Thyroid gland (tissue), 4 donors: Measurements from ENCODE around the gene PPP3R2. TPM values are rescaled to one million over a fixed set of nuclear protein-coding genes. Genes with fewer than 3 reads are reported as not detected.

ENCODE experiments used
- DNase-seq, 2 donors: peaks; one replicate each; pipeline ENCODE4 v3.0.0-alpha.2; 2019
- H3K27ac ChIP-seq, 3 donors: fragments of 200-600 bp; sonication (generic); 1 replicate in 2 of 3; 2 replicates in 1 of 3; pipeline ENCODE4 v1.5.1; 2016 to 2019; ENCODE audit warnings: mild to moderate bottlenecking in 1 of 3, moderate library complexity in 1 of 3
- H3K27me3 ChIP-seq: fragments of 200-600 bp; sonication (generic); one replicate; pipeline ENCODE4 v1.5.1; 2019
- H3K36me3 ChIP-seq, 2 donors: fragments of 200-600 bp; sonication (generic); one replicate each; pipeline ENCODE4 v1.5.1; 2016 to 2019
- H3K4me1 ChIP-seq, 2 donors: fragments of 200-600 bp; sonication (generic); one replicate each; pipeline ENCODE4 v1.5.1; 2017 to 2019
- H3K4me3 ChIP-seq, 3 donors: fragments of 200-600 bp; sonication (generic); replicated peaks in 1 of 3; 1 replicate in 2 of 3; 2 replicates in 1 of 3; pipeline ENCODE4 v1.5.1; 2016; ENCODE audit warnings: mild to moderate bottlenecking in 1 of 3
- H3K9me3 ChIP-seq: fragments of 200-600 bp; sonication (generic); one replicate; pipeline ENCODE4 v1.5.1; 2017
- POLR2A ChIP-seq, 2 donors: fragments of 450-650 bp; IDR thresholded peaks; one replicate each; pipeline ENCODE4 v1.6.1; 2017; ENCODE audit warnings: antibody characterized with exemption in 2 of 2, mild to moderate bottlenecking in 2 of 2, moderate library complexity in 1 of 2
- WGBS, 2 donors: methylation state at CpG; one replicate each; pipeline ENCODE4 v1.1.5; 2017; 5-methylcytosine and 5-hydroxymethylcytosine counted together
- intact Hi-C: fragments of 100-400 bp; cut with DNase I; formaldehyde crosslinking; loops from one replicate; pipeline ENCODE4 v1.15.1; 2023
- total RNA-seq, 4 donors: library from RNA; depleted of rRNA; stranded (reverse); fragments of >200 nt; gene quantifications; one replicate each; pipeline ENCODE4 v1.2.3, GENCODE V29; 2016
- TF ChIP-seq, protein P1 (sequence below), 6 experiments: fragments of 200-600 bp in 3 of 6; fragments of 450-650 bp in 3 of 6; sonication (generic) in 3 of 6; IDR thresholded peaks; one replicate each; pipeline ENCODE4 v1.5.1; 2016 to 2019; ENCODE audit warnings: antibody characterized with exemption in 6 of 6, mild to moderate bottlenecking in 2 of 6, inconsistent platforms in 1 of 6, moderate library complexity in 1 of 6

Gene PPP3R2, protein sequence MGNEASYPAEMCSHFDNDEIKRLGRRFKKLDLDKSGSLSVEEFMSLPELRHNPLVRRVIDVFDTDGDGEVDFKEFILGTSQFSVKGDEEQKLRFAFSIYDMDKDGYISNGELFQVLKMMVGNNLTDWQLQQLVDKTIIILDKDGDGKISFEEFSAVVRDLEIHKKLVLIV
- under 1 TPM in 1 of 4 donors, not detected in 3; 0.27 TPM for total RNA-seq

DNA sequence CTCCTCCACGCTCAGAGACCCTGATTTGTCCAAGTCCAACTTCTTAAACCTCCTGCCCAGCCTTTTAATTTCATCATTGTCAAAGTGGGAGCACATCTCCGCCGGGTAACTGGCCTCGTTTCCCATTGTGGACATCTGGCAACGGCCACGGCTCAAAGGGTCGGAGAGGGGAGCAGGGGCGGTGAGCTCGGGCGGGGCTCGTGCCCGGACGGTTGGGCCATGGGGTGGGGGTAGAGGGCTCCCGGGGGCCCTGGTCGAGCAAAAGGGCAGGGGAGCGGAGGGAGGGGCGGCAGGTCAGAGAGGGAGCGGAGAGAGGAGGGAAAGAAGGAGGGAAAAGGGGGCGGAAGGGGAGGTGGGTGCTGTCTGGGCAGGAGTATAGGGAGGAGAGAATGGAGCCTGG is at the start of gene PPP3R2:
TSS of gene PPP3R2 (minus strand) at position 174 of the 400 bp plus-strand sequence. CDS start at position 126, 48 bp downstream.
- TF ChIP-seq, protein P1, sequence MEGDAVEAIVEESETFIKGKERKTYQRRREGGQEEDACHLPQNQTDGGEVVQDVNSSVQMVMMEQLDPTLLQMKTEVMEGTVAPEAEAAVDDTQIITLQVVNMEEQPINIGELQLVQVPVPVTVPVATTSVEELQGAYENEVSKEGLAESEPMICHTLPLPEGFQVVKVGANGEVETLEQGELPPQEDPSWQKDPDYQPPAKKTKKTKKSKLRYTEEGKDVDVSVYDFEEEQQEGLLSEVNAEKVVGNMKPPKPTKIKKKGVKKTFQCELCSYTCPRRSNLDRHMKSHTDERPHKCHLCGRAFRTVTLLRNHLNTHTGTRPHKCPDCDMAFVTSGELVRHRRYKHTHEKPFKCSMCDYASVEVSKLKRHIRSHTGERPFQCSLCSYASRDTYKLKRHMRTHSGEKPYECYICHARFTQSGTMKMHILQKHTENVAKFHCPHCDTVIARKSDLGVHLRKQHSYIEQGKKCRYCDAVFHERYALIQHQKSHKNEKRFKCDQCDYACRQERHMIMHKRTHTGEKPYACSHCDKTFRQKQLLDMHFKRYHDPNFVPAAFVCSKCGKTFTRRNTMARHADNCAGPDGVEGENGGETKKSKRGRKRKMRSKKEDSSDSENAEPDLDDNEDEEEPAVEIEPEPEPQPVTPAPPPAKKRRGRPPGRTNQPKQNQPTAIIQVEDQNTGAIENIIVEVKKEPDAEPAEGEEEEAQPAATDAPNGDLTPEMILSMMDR (IDR thresholded peaks at IDR 0.05): no peak
- no peak for TF ChIP-seq POLR2A (IDR thresholded peaks at IDR 0.05)
- intact Hi-C loops: no loop called here

DNA sequence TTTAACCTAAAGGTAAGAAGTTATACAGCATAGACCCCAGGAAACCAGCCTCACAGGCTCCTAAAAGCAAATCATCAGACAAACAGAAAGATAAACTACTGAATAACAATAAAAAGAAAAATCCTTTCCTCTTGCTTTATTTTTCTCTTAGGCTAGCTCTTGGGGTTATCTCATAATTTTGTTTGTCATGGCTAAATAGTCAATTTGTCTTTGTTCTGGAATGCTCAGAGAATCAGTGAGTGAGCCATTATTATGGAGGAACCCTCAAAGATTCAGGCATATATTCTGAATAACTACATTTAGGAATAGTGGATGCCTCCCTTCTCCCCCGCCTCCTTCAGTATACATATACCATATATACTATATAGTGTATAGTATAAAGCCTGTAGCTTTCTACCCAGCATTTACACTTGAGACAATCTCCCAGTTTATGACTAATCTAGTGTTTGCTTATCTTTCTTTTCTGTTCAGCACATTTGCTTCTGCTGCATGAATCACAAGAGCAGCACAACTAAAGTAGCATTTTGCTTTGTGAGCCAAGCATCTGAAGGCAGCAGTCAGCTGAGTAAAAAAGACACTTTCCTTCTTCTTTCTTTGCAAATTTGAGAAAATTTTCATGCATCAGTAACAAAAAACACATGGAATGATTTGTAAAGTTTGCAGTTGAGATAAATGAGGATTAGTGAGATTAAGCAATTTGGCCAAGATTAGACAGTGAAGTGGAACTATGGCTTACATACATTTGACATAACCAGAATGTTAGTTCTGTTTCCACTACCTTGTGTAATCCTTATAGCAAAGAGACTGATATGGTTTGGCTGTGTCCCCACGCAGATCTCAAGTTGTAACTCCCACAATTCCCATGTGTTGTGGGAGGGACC is 45.3 kb upstream of the PPP3R2 start:
- Histone ChIP-seq H3K27ac (no peak overlapping the region), H3K4me3 (no peak overlapping the region), H3K27me3 (no peaks in the 10 kb centered on the region), H3K36me3 (no peaks in the 10 kb centered on the region), H3K9me3 (no peaks in the 10 kb centered on the region), H3K4me1 (no peaks in the 10 kb centered on the region)
- WGBS, 2 donors: 73% methylated on average over 2 of the region's 2 CpGs
- no peak for DNase-seq
- intact Hi-C loops: no loop called here
- TF ChIP-seq, protein P1 (IDR thresholded peaks at IDR 0.05): no peak
- no peak for TF ChIP-seq POLR2A (IDR thresholded peaks at IDR 0.05)

More for the DNA sequence above, at the start of gene PPP3R2:
- Histone ChIP-seq H3K4me1 (no peaks in the 10 kb centered on the region), H3K27ac (no peak within 1 kb of the TSS), H3K27me3 (no peaks in the 10 kb centered on the region), H3K9me3 (no peaks in the 10 kb centered on the region), H3K4me3 (no peak within 1 kb of the TSS), H3K36me3 (no peaks in the 10 kb centered on the region)
- no peak for DNase-seq
- WGBS, 2 donors: 92 to 94% methylated on average over 19 of the region's 19 CpGs

DNA sequence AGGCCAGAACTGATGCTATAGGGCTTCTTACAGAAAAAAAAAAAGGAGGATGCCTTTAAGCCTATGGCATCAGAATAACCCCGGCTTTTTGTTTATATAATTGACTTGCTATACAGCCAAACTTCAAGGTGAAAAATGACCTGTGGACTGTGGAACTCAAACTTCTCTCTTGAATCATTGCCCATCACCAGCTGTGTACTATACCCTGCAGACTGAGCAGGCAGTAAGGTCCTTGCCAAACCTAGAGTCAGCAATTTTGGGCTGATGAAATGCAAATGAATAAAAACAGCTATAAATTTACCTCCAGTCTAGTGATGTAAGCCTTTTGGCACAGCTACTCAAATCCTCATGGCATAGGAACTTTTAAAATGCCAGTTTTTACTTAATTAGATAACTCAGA is 44.5 kb upstream of the PPP3R2 start:
- no peak for TF ChIP-seq POLR2A (IDR thresholded peaks at IDR 0.05)
- TF ChIP-seq, protein P1 (IDR thresholded peaks at IDR 0.05): no peak
- Histone ChIP-seq H3K9me3 (no peaks in the 10 kb centered on the region), H3K36me3 (no peaks in the 10 kb centered on the region), H3K4me3 (no peak overlapping the region), H3K27ac (no peak overlapping the region), H3K4me1 (no peaks in the 10 kb centered on the region), H3K27me3 (no peaks in the 10 kb centered on the region)
- intact Hi-C loops: no loop called here
- WGBS, 2 donors: 44 to 78% methylated on average over 1 of the region's 1 CpG
- no peak for DNase-seq

DNA sequence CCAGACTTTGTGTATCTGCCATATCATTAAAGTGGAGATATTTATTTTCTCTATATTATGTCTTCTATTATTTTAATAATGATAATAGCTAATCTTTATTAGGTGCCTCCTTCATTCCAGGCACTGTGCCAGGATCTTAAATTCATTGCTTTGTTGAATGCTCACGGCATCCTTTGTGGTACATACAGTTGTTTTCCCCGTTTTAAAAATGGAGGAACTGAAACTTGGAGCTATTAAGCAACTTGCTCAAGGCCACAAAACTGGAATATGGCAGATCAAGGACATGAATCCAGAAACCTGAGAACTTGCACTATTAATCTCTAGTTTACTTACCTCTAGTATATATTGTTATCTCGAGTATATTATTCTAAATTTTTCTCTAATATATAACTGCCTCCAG is 41.5 kb upstream of the PPP3R2 start:
- Histone ChIP-seq H3K27ac (no peak overlapping the region), H3K27me3 (no peaks in the 10 kb centered on the region), H3K36me3 (no peaks in the 10 kb centered on the region), H3K4me3 (no peak overlapping the region), H3K4me1 (no peaks in the 10 kb centered on the region), H3K9me3 (no peaks in the 10 kb centered on the region)
- no peak for TF ChIP-seq POLR2A (IDR thresholded peaks at IDR 0.05)
- TF ChIP-seq, protein P1 (IDR thresholded peaks at IDR 0.05): no peak
- intact Hi-C loops: no loop called here
- DNase-seq: no peak
- WGBS, 2 donors: 69 to 73% methylated on average over 3 of the region's 3 CpGs

DNA sequence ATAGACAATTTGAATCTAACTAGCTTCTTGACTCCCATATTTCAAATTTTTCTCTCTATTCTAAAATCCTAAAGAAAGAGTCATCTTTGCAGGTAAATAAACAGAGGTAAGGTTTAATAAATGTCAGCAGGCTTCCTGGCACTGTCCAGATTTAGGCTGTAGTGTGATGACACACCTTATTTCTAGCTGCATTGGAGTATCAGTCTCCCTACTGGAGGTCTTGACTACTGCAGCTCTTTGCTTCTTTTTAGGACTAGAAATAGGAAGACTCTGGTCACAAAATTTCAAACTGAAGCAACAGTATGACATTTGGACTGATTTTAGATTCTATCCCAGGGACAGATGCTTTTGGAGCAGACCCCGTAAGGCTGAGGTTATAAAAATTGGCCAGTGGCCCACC is 40.7 kb upstream of the PPP3R2 start:
- H3K27ac ChIP-seq: no peak overlapping the region

More for the DNA sequence above, 40.7 kb upstream of the PPP3R2 start:
- TF ChIP-seq, protein P1 (IDR thresholded peaks at IDR 0.05): no peak
- TF ChIP-seq POLR2A (IDR thresholded peaks at IDR 0.05): no peak
- 79 to 92% methylated on average over 1 of the region's 1 CpG for WGBS, 2 donors
- Histone ChIP-seq H3K4me3 (no peak overlapping the region), H3K27me3 (no peaks in the 10 kb centered on the region), H3K9me3 (no peaks in the 10 kb centered on the region), H3K4me1 (no peaks in the 10 kb centered on the region), H3K36me3 (no peaks in the 10 kb centered on the region)
- DNase-seq: no peak
- intact Hi-C loops: no loop called here
